Measurements from ENCODE around the gene VILL. TPM values are rescaled to one million over a fixed set of nuclear protein-coding genes. Genes with fewer than 3 reads are reported as not detected.
A peak's percentile ranks its signal among the peaks of the same experiment; 100 is the strongest.

Gene VILL
- total RNA-seq, 1 donor from 2014 or later: 4.9 TPM

GRCh38 chr3:38017445-38018295, 27.1 kb downstream of the VILL start:
- no peak for DNase-seq (ENCODE audit: low read depth, low spot score)
- Mint-ChIP-seq H3K4me1 (no peaks in the 10 kb centered on the region), H3K4me3 (no peak overlapping the region), H3K36me3 (ENCODE audit: low read depth) (peaks cover 30% of the 10 kb centered on the region), H3K27me3 (ENCODE audit: low read depth) (no peaks in the 10 kb centered on the region), H3K27ac (ENCODE audit: unreplicated experiment) (no peak overlapping the region), H3K9me3 (peaks cover 4% of the 10 kb centered on the region)
- TF ChIP-seq, protein P1, sequence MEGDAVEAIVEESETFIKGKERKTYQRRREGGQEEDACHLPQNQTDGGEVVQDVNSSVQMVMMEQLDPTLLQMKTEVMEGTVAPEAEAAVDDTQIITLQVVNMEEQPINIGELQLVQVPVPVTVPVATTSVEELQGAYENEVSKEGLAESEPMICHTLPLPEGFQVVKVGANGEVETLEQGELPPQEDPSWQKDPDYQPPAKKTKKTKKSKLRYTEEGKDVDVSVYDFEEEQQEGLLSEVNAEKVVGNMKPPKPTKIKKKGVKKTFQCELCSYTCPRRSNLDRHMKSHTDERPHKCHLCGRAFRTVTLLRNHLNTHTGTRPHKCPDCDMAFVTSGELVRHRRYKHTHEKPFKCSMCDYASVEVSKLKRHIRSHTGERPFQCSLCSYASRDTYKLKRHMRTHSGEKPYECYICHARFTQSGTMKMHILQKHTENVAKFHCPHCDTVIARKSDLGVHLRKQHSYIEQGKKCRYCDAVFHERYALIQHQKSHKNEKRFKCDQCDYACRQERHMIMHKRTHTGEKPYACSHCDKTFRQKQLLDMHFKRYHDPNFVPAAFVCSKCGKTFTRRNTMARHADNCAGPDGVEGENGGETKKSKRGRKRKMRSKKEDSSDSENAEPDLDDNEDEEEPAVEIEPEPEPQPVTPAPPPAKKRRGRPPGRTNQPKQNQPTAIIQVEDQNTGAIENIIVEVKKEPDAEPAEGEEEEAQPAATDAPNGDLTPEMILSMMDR (conservative IDR thresholded peaks at IDR 0.05): no peak

DNA sequence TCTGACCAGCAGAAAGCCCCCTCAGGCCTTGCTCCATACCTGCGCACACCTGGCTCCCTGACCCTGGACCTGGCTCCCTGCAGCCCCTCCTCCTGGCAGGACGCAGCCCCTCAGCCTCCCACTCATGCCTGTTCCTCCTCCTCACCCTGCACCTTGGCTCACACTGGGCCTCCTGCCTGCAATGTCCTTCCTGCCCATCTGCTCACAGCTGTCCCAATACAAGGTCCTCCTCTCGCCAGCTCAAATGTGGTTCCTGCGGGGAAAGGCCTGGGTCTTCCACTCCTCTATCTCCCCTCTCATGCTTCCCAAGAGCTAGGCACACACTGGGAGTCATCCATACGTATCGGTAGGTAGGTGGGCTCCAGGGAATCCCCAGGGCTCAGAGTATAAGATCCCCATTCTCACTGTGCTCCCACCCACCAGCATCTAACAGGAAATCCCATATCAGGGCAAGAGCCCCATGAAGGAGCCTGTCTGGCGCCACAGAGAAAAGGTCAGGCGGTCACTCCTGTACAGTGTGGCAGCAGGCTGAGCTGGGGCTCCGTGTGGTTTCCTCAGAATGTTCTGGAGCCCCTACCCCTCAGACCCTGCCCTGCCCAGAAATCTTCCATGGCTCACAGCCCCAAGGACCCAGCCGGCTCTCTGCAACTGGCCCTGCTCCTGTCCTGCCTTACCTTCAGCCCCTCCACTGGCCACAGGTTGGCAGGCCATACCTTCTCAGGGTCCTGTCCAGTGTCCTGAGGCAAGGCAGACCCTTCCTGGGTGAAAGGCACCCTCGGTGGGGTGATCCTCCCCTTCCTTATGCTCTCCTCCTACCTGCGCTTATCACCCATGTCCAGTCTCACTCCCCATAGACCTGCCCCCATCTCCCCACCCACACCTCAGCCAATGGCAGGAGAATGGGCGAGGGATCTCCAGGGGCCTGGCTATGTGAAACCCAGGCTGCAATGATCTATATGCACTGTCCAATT, 28.0 kb downstream of the VILL start:
- H3K36me3 Mint-ChIP-seq (ENCODE audit: low read depth): peaks cover 29% of the 10 kb centered on the region
- peaks cover 4% of the 10 kb centered on the region for H3K9me3 Mint-ChIP-seq
- no peak overlapping the region for H3K4me3 Mint-ChIP-seq
- DNase-seq (ENCODE audit: low read depth, low spot score): no peak
- H3K27me3 Mint-ChIP-seq (ENCODE audit: low read depth): no peaks in the 10 kb centered on the region
- TF ChIP-seq, protein P1 (conservative IDR thresholded peaks at IDR 0.05): no peak
- H3K27ac Mint-ChIP-seq (ENCODE audit: unreplicated experiment): no peak overlapping the region
- H3K4me1 Mint-ChIP-seq: peaks cover under 1% of the 10 kb centered on the region

DNA sequence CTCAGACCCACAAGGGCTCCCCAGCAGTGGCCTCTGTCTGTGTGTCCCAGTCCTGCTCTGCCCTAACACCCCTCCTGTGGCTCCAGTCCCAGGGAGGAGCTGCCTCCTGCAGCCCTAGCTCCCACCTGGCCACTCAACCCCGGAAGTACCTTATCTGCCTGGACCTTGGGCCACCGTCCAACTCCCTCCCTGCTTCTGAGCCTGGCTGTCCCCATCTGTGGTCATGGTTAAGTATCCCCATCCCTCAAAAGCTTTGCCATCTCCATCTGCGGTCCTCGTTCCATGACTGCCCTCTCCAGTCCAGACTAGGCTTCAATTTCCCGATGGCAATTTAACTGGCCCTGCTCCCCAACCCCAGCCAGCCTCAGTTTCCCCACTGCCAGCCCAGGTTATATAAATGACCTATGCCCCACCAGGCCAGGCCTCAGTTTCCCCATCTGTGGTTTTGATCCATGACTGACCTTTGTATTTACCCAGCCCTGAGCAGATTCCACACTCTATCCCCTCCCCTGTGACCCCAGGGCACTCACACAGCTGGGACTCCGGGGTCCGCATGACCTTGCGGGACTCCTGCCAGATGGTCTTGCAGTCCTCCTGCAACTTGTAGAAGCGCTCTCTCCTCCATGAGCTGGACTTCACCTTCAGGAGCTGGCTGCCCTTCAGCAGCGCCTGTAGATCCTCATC, 29.2 kb downstream of the VILL start:
- Mint-ChIP-seq H3K27me3 (ENCODE audit: low read depth) (no peaks in the 10 kb centered on the region), H3K4me1 (peaks cover 10% of the 10 kb centered on the region), H3K36me3 (ENCODE audit: low read depth) (peaks cover 20% of the 10 kb centered on the region), H3K9me3 (peaks cover 4% of the 10 kb centered on the region), H3K4me3 (no peak overlapping the region), H3K27ac (ENCODE audit: unreplicated experiment) (no peak overlapping the region)
- DNase-seq (ENCODE audit: low read depth, low spot score): no peak
- TF ChIP-seq, protein P1 (conservative IDR thresholded peaks at IDR 0.05): no peak

DNA sequence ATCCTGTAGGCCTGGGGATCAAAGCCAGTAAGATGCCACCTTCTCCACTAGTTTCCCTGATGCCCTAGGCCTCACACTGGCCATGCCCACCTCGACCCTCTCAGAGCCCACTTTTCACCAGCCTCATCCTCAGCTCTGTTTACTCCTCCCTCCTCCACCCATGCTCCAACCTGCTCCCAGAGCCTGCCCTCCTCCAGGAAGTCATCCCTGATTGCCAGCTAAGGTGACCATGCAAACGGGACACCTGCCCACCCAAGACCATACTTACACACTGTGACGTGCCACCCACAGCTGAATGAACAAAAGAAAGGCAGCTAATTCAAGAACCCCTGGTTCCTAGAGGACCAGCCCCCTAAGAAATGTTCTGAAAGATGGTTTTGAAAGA, 29.7 kb downstream of the VILL start:
- Mint-ChIP-seq H3K36me3 (ENCODE audit: low read depth) (peaks cover 15% of the 10 kb centered on the region), H3K27ac (ENCODE audit: unreplicated experiment) (peak overlapping the region; percentile 87), H3K9me3 (peaks cover under 1% of the 10 kb centered on the region), H3K4me1 (peaks cover 16% of the 10 kb centered on the region), H3K4me3 (no peak overlapping the region), H3K27me3 (ENCODE audit: low read depth) (no peaks in the 10 kb centered on the region)
- TF ChIP-seq, protein P1 (conservative IDR thresholded peaks at IDR 0.05): no peak
- DNase-seq (ENCODE audit: low read depth, low spot score): no peak

DNA sequence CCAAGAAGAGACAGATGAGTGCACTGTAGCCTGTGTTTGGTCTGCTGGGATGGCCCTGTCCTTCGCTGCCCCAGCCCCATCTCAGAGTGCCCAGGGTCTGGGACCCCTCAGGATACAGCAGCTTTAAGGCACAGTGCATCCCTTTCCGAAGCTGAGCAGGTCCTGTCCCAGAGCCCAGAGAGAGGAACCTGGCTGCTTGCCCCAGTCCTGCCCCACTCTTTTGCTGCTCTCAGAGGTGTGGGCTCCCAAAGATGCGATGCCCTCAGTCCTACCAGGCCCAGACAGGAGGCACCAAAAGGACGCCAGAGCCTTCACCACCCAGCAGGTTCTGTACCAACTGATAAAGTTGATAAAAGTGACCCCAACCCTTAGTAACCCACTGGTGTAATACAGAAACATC, 30.6 kb downstream of the VILL start:
- no peak overlapping the region for H3K27ac Mint-ChIP-seq (ENCODE audit: unreplicated experiment)
- peaks cover 6% of the 10 kb centered on the region for H3K36me3 Mint-ChIP-seq (ENCODE audit: low read depth)
- H3K4me3 Mint-ChIP-seq: no peak overlapping the region
- TF ChIP-seq, protein P1 (conservative IDR thresholded peaks at IDR 0.05): no peak
- peaks cover 22% of the 10 kb centered on the region for H3K4me1 Mint-ChIP-seq
- H3K27me3 Mint-ChIP-seq (ENCODE audit: low read depth): no peaks in the 10 kb centered on the region
- no peaks in the 10 kb centered on the region for H3K9me3 Mint-ChIP-seq
- DNase-seq (ENCODE audit: low read depth, low spot score): no peak
